Measurements from ENCODE around the gene FAM3C. TPM values are rescaled to one million over a fixed set of nuclear protein-coding genes. Genes with fewer than 3 reads are reported as not detected.

FAM3C gene
- polyA plus RNA-seq, 4 donors = 98.0 to 217 (median 156) TPM

GRCh38 chr7:121384265-121384664, 11.8 kb downstream of the FAM3C start:
- DNase-seq = peak in 1 of 2 donors; percentile 86
- no peak for FAIRE-seq

GRCh38 chr7:121383235-121383910, 12.7 kb downstream of the FAM3C start:
- Histone ChIP-seq H3K4me3 (ENCODE audit: low read depth in 1 of 3, low read length in 3 of 3) (no peak overlapping the region), H3K4me1 (ENCODE audit: control insufficient read depth in 3 of 3, insufficient read depth in 2 of 3, low read depth in 1 of 3, low read length in 2 of 3) (peaks cover 4 to 13% (median 13%) of the 10 kb centered on the region in 3 donors), H3K27me3 (ENCODE audit: control insufficient read depth in 3 of 3, insufficient read depth in 3 of 3, low read length in 3 of 3) (no peaks in the 10 kb centered on the region), H3K27ac (ENCODE audit: low read depth in 1 of 3, low read length in 2 of 3) (no peak overlapping the region), H3K36me3 (ENCODE audit: control insufficient read depth in 3 of 3, insufficient read depth in 2 of 3, low read depth in 1 of 3, low read length in 3 of 3) (peaks cover 0 to 3% (median 3%) of the 10 kb centered on the region in 3 donors), H3K9me3 (ENCODE audit: control insufficient read depth in 2 of 2, insufficient read depth in 1 of 2, low read depth in 1 of 2, low read length in 1 of 2) (no peaks in the 10 kb centered on the region)
- FAIRE-seq = no peak
- 78 to 92% (median 81%) methylated on average over 2 of the region's 2 CpGs for WGBS, 3 donors
- no peak for DNase-seq

More at GRCh38 chr7:121384265-121384664, 11.8 kb downstream of the FAM3C start:
- Histone ChIP-seq H3K9me3 (ENCODE audit: control insufficient read depth in 2 of 2, insufficient read depth in 1 of 2, low read depth in 1 of 2, low read length in 1 of 2) (no peaks in the 10 kb centered on the region), H3K27ac (ENCODE audit: low read depth in 1 of 3, low read length in 2 of 3) (no peak overlapping the region), H3K4me1 (ENCODE audit: control insufficient read depth in 3 of 3, insufficient read depth in 2 of 3, low read depth in 1 of 3, low read length in 2 of 3) (peaks cover 4 to 13% (median 13%) of the 10 kb centered on the region in 3 donors), H3K4me3 (ENCODE audit: low read depth in 1 of 3, low read length in 3 of 3) (no peak overlapping the region), H3K36me3 (ENCODE audit: control insufficient read depth in 3 of 3, insufficient read depth in 2 of 3, low read depth in 1 of 3, low read length in 3 of 3) (peaks cover 0 to 3% (median 2%) of the 10 kb centered on the region in 3 donors), H3K27me3 (ENCODE audit: control insufficient read depth in 3 of 3, insufficient read depth in 3 of 3, low read length in 3 of 3) (no peaks in the 10 kb centered on the region)
- WGBS, 3 donors = 28 to 54% (median 53%) methylated on average over 2 of the region's 2 CpGs

GRCh38 chr7:121382473-121382872, 13.6 kb downstream of the FAM3C start:
- FAIRE-seq = peak; percentile 30
- Histone ChIP-seq H3K4me3 (ENCODE audit: low read depth in 1 of 3, low read length in 3 of 3) (no peak overlapping the region), H3K4me1 (ENCODE audit: control insufficient read depth in 3 of 3, insufficient read depth in 2 of 3, low read depth in 1 of 3, low read length in 2 of 3) (peaks cover 4 to 13% (median 13%) of the 10 kb centered on the region in 3 donors)

GRCh38 chr7:121379930-121380329, 16.2 kb downstream of the FAM3C start:
- H3K27ac ChIP-seq (ENCODE audit: low read depth in 1 of 3, low read length in 2 of 3) = no peak overlapping the region
- H3K4me3 ChIP-seq (ENCODE audit: low read depth in 1 of 3, low read length in 3 of 3) = no peak overlapping the region
- FAIRE-seq (no peak), DNase-seq (no peak)
- H3K4me1 ChIP-seq (ENCODE audit: control insufficient read depth in 3 of 3, insufficient read depth in 2 of 3, low read depth in 1 of 3, low read length in 2 of 3) = peaks cover 2 to 9% (median 3%) of the 10 kb centered on the region in 3 donors
- no peaks in the 10 kb centered on the region for H3K9me3 ChIP-seq (ENCODE audit: control insufficient read depth in 2 of 2, insufficient read depth in 1 of 2, low read depth in 1 of 2, low read length in 1 of 2)
- 75 to 85% (median 85%) methylated on average over 1 of the region's 1 CpG for WGBS, 3 donors
- peaks cover 0 to 13% (median 10%) of the 10 kb centered on the region in 3 donors for H3K36me3 ChIP-seq (ENCODE audit: control insufficient read depth in 3 of 3, insufficient read depth in 2 of 3, low read depth in 1 of 3, low read length in 3 of 3)
- no peaks in the 10 kb centered on the region for H3K27me3 ChIP-seq (ENCODE audit: control insufficient read depth in 3 of 3, insufficient read depth in 3 of 3, low read length in 3 of 3)

More at GRCh38 chr7:121382473-121382872, 13.6 kb downstream of the FAM3C start:
- Histone ChIP-seq H3K36me3 (ENCODE audit: control insufficient read depth in 3 of 3, insufficient read depth in 2 of 3, low read depth in 1 of 3, low read length in 3 of 3) (peaks cover 0 to 6% (median 6%) of the 10 kb centered on the region in 3 donors), H3K27ac (ENCODE audit: low read depth in 1 of 3, low read length in 2 of 3) (no peak overlapping the region), H3K27me3 (ENCODE audit: control insufficient read depth in 3 of 3, insufficient read depth in 3 of 3, low read length in 3 of 3) (no peaks in the 10 kb centered on the region), H3K9me3 (ENCODE audit: control insufficient read depth in 2 of 2, insufficient read depth in 1 of 2, low read depth in 1 of 2, low read length in 1 of 2) (no peaks in the 10 kb centered on the region)
- no peak for DNase-seq

GRCh38 chr7:121376979-121377378, 19.1 kb downstream of the FAM3C start:
- H3K27ac ChIP-seq (ENCODE audit: low read depth in 1 of 3, low read length in 2 of 3) = no peak overlapping the region
- 90 to 96% (median 92%) methylated on average over 2 of the region's 2 CpGs for WGBS, 3 donors
- H3K4me3 ChIP-seq (ENCODE audit: low read depth in 1 of 3, low read length in 3 of 3) = no peak overlapping the region
- peaks cover 0 to 12% (median 12%) of the 10 kb centered on the region in 3 donors for H3K36me3 ChIP-seq (ENCODE audit: control insufficient read depth in 3 of 3, insufficient read depth in 2 of 3, low read depth in 1 of 3, low read length in 3 of 3)
- no peaks in the 10 kb centered on the region for H3K9me3 ChIP-seq (ENCODE audit: control insufficient read depth in 2 of 2, insufficient read depth in 1 of 2, low read depth in 1 of 2, low read length in 1 of 2)
- no peaks in the 10 kb centered on the region for H3K4me1 ChIP-seq (ENCODE audit: control insufficient read depth in 3 of 3, insufficient read depth in 2 of 3, low read depth in 1 of 3, low read length in 2 of 3)
- H3K27me3 ChIP-seq (ENCODE audit: control insufficient read depth in 3 of 3, insufficient read depth in 3 of 3, low read length in 3 of 3) = no peaks in the 10 kb centered on the region
- no peak for FAIRE-seq
- DNase-seq = no peak

- H3K4me1 ChIP-seq (ENCODE audit: control insufficient read depth in 3 of 3, insufficient read depth in 2 of 3, low read depth in 1 of 3, low read length in 2 of 3) = peaks cover 0 to 5% (median 0%) of the 10 kb centered on the region in 3 donors
- H3K4me3 ChIP-seq (ENCODE audit: low read depth in 1 of 3, low read length in 3 of 3) = no peak overlapping the region
- H3K9me3 ChIP-seq (ENCODE audit: control insufficient read depth in 2 of 2, insufficient read depth in 1 of 2, low read depth in 1 of 2, low read length in 1 of 2) = no peaks in the 10 kb centered on the region
- no peaks in the 10 kb centered on the region for H3K27me3 ChIP-seq (ENCODE audit: control insufficient read depth in 3 of 3, insufficient read depth in 3 of 3, low read length in 3 of 3)
- no peak for DNase-seq
- no peak for FAIRE-seq
- H3K36me3 ChIP-seq (ENCODE audit: control insufficient read depth in 3 of 3, insufficient read depth in 2 of 3, low read depth in 1 of 3, low read length in 3 of 3) = peaks cover 0 to 17% (median 16%) of the 10 kb centered on the region in 3 donors
- no peak overlapping the region for H3K27ac ChIP-seq (ENCODE audit: low read depth in 1 of 3, low read length in 2 of 3)
Measured at GRCh38 chr7:121373177-121373576, 22.9 kb downstream of the FAM3C start.

GRCh38 chr7:121372376-121373010, 23.6 kb downstream of the FAM3C start:
- H3K27ac ChIP-seq (ENCODE audit: low read depth in 1 of 3, low read length in 2 of 3) = no peak overlapping the region
- 73 to 90% (median 76%) methylated on average over 2 of the region's 2 CpGs for WGBS, 3 donors
- no peak overlapping the region for H3K4me3 ChIP-seq (ENCODE audit: low read depth in 1 of 3, low read length in 3 of 3)
- no peaks in the 10 kb centered on the region for H3K27me3 ChIP-seq (ENCODE audit: control insufficient read depth in 3 of 3, insufficient read depth in 3 of 3, low read length in 3 of 3)
- no peaks in the 10 kb centered on the region for H3K9me3 ChIP-seq (ENCODE audit: control insufficient read depth in 2 of 2, insufficient read depth in 1 of 2, low read depth in 1 of 2, low read length in 1 of 2)
- peaks cover 0 to 19% (median 17%) of the 10 kb centered on the region in 3 donors for H3K36me3 ChIP-seq (ENCODE audit: control insufficient read depth in 3 of 3, insufficient read depth in 2 of 3, low read depth in 1 of 3, low read length in 3 of 3)
- FAIRE-seq = no peak
- peak in 1 of 2 donors; percentile 16 for DNase-seq
- H3K4me1 ChIP-seq (ENCODE audit: control insufficient read depth in 3 of 3, insufficient read depth in 2 of 3, low read depth in 1 of 3, low read length in 2 of 3) = peaks cover 0 to 5% (median 0%) of the 10 kb centered on the region in 3 donors

GRCh38 chr7:121371883-121372282, 24.2 kb downstream of the FAM3C start:
- Histone ChIP-seq H3K9me3 (ENCODE audit: control insufficient read depth in 2 of 2, insufficient read depth in 1 of 2, low read depth in 1 of 2, low read length in 1 of 2) (no peaks in the 10 kb centered on the region), H3K36me3 (ENCODE audit: control insufficient read depth in 3 of 3, insufficient read depth in 2 of 3, low read depth in 1 of 3, low read length in 3 of 3) (peaks cover 0 to 19% (median 16%) of the 10 kb centered on the region in 3 donors), H3K4me3 (ENCODE audit: low read depth in 1 of 3, low read length in 3 of 3) (no peak overlapping the region), H3K4me1 (ENCODE audit: control insufficient read depth in 3 of 3, insufficient read depth in 2 of 3, low read depth in 1 of 3, low read length in 2 of 3) (peaks cover 0 to 5% (median 0%) of the 10 kb centered on the region in 3 donors), H3K27ac (ENCODE audit: low read depth in 1 of 3, low read length in 2 of 3) (no peak overlapping the region), H3K27me3 (ENCODE audit: control insufficient read depth in 3 of 3, insufficient read depth in 3 of 3, low read length in 3 of 3) (no peaks in the 10 kb centered on the region)
- no peak for DNase-seq
- FAIRE-seq = no peak
- 68 to 80% (median 77%) methylated on average over 2 of the region's 2 CpGs for WGBS, 3 donors

Measured in small intestine (tissue), 7 donors.